Measurements from ENCODE around the gene ZNF397. TPM values are rescaled to one million over a fixed set of nuclear protein-coding genes. Genes with fewer than 3 reads are reported as not detected.

ZNF397 gene
- total and polyA plus RNA-seq, 4 donors, result 3.8 to 20.0 (median 9.6) TPM

- TF ChIP-seq REST (IDR thresholded peaks at IDR 0.05) (no peak), GABPA (IDR thresholded peaks at IDR 0.05 in 1 of 2, conservative IDR thresholded peaks at IDR 0.05 in 1 of 2) (no peak), HNF4A (conservative IDR thresholded peaks at IDR 0.05) (no peak), FOXA1 (IDR thresholded peaks at IDR 0.05) (no peak), ATF3 (IDR thresholded peaks at IDR 0.05) (no peak), HNF4G (IDR thresholded peaks at IDR 0.05) (no peak)
Measured at GRCh38 chr18:35252466-35252865, 11.6 kb downstream of the ZNF397 start (continued).

- no peak for TF ChIP-seq NR2F2 (IDR thresholded peaks at IDR 0.05)
- no peak for TF ChIP-seq FOXA2 (IDR thresholded peaks at IDR 0.05)
- no peak for TF ChIP-seq YY1 (IDR thresholded peaks at IDR 0.05)
- TF ChIP-seq RXRA (IDR thresholded peaks at IDR 0.05), result no peak
- Histone ChIP-seq H3K4me1 (ENCODE audit: control insufficient read depth in 4 of 4, insufficient read depth in 4 of 4, low read length in 3 of 4) (no peaks in the 10 kb centered on the region), H3K27ac (ENCODE audit: low read depth in 1 of 2, low read length in 2 of 2) (no peak overlapping the region), H3K9ac (ENCODE audit: low read depth in 1 of 2, low read length in 2 of 2) (no peak overlapping the region), H3K4me3 (ENCODE audit: low read depth in 1 of 3, low read length in 3 of 3) (peak overlapping the region in 2 of 3 donors; percentile 11 to 67), H3K27me3 (ENCODE audit: control insufficient read depth in 4 of 4, insufficient read depth in 4 of 4, low read length in 3 of 4) (no peaks in the 10 kb centered on the region), H3K36me3 (ENCODE audit: control insufficient read depth in 4 of 4, insufficient read depth in 3 of 4, low read depth in 1 of 4, low read length in 3 of 4) (peaks cover 0 to 56% (median 48%) of the 10 kb centered on the region in 4 donors), H3K9me3 (ENCODE audit: control insufficient read depth in 4 of 4, low read length in 3 of 4) (peaks cover 21 to 46% (median 39%) of the 10 kb centered on the region in 4 donors)
- DNase-seq (ENCODE audit: low spot score), result no peak
- 88% methylated on average over 4 of the region's 4 CpGs for WGBS
Measured at GRCh38 chr18:35253655-35254287, 12.9 kb downstream of the ZNF397 start.

- H3K4me3 ChIP-seq (ENCODE audit: low read depth in 1 of 3, low read length in 3 of 3), result no peak overlapping the region
- no peak overlapping the region for H3K9ac ChIP-seq (ENCODE audit: low read depth in 1 of 2, low read length in 2 of 2)
- DNase-seq (ENCODE audit: low spot score), result no peak
- no peak overlapping the region for H3K27ac ChIP-seq (ENCODE audit: low read depth in 1 of 2, low read length in 2 of 2)
- no peak for TF ChIP-seq FOXA1 (IDR thresholded peaks at IDR 0.05)
- no peaks in the 10 kb centered on the region for H3K27me3 ChIP-seq (ENCODE audit: control insufficient read depth in 4 of 4, insufficient read depth in 4 of 4, low read length in 3 of 4)
- H3K4me1 ChIP-seq (ENCODE audit: control insufficient read depth in 4 of 4, insufficient read depth in 4 of 4, low read length in 3 of 4), result no peaks in the 10 kb centered on the region
- 96% methylated on average over 3 of the region's 3 CpGs for WGBS
- H3K9me3 ChIP-seq (ENCODE audit: control insufficient read depth in 4 of 4, low read length in 3 of 4), result peaks cover 18 to 39% (median 32%) of the 10 kb centered on the region in 4 donors
- H3K36me3 ChIP-seq (ENCODE audit: control insufficient read depth in 4 of 4, insufficient read depth in 3 of 4, low read depth in 1 of 4, low read length in 3 of 4), result peaks cover 0 to 47% (median 37%) of the 10 kb centered on the region in 4 donors
Measured at GRCh38 chr18:35256947-35257346, 16.1 kb downstream of the ZNF397 start.

- Histone ChIP-seq H3K27ac (ENCODE audit: low read depth in 1 of 2, low read length in 2 of 2) (no peak overlapping the region), H3K27me3 (ENCODE audit: control insufficient read depth in 4 of 4, insufficient read depth in 4 of 4, low read length in 3 of 4) (no peaks in the 10 kb centered on the region), H3K36me3 (ENCODE audit: control insufficient read depth in 4 of 4, insufficient read depth in 3 of 4, low read depth in 1 of 4, low read length in 3 of 4) (peaks cover 0 to 23% (median 17%) of the 10 kb centered on the region in 4 donors), H3K4me1 (ENCODE audit: control insufficient read depth in 4 of 4, insufficient read depth in 4 of 4, low read length in 3 of 4) (no peaks in the 10 kb centered on the region), H3K4me3 (ENCODE audit: low read depth in 1 of 3, low read length in 3 of 3) (no peak overlapping the region), H3K9me3 (ENCODE audit: control insufficient read depth in 4 of 4, low read length in 3 of 4) (peaks cover 0 to 16% (median 5%) of the 10 kb centered on the region in 4 donors), H3K9ac (ENCODE audit: low read depth in 1 of 2, low read length in 2 of 2) (no peak overlapping the region)
- WGBS, result 96% methylated on average over 2 of the region's 2 CpGs
- DNase-seq (ENCODE audit: low spot score), result no peak
- no peak for TF ChIP-seq FOXA1 (IDR thresholded peaks at IDR 0.05)
- TF ChIP-seq JUND (IDR thresholded peaks at IDR 0.05), result no peak
- no peak for TF ChIP-seq REST (IDR thresholded peaks at IDR 0.05)
- TF ChIP-seq SP1 (IDR thresholded peaks at IDR 0.05), result no peak
- no peak for TF ChIP-seq ATF3 (IDR thresholded peaks at IDR 0.05)
- no peak for TF ChIP-seq CTCF (IDR thresholded peaks at IDR 0.05; ENCODE audit: low read depth, low read length, missing input control)
- TF ChIP-seq MAX (IDR thresholded peaks at IDR 0.05), result no peak
- TF ChIP-seq HNF4A (conservative IDR thresholded peaks at IDR 0.05), result no peak
- no peak for TF ChIP-seq RXRA (IDR thresholded peaks at IDR 0.05)
- TF ChIP-seq NR2F2 (IDR thresholded peaks at IDR 0.05), result no peak
Measured at GRCh38 chr18:35264409-35264808, 23.6 kb downstream of the ZNF397 start.

Data from liver (tissue), 9 donors.